Measurements from ENCODE around the gene CPED1.
"Not testable (repeated sequence)": the region's sequence is repeated elsewhere in the genome, so short reads cannot be mapped to it uniquely, and the experiment has no call there.

The CPED1 gene

DNA sequence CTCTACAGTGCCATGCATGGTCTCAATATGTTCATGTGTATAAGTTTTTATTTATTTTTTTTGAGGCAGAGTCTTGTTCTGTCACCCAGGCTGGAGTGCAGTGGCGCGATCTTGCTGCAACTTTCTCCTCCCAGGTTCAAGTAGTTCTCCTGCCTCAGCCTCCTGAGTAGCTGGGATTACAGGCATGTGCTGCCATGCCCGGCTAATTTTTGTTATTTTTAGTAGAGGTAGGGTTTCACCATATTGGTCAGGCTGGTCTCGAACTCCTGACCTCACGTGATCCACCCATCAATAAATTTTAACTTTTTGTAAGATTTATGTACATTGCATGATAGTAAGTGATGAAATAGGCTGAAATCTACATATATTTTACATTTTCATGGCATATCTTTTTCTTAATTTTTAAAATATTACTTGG, 86.9 kb downstream of the CPED1 start:
- DNase-seq = not testable (repeated sequence)

- no peak for DNase-seq
Observed at GRCh38 chr7:121075952-121076349, 87.4 kb downstream of the CPED1 start.

- DNase-seq = no peak
Observed at GRCh38 chr7:121076350-121077164, 88.0 kb downstream of the CPED1 start.

- DNase-seq = no peak
Observed at GRCh38 chr7:121077165-121077630, 88.7 kb downstream of the CPED1 start.

GRCh38 chr7:121078701-121079227, 90.3 kb downstream of the CPED1 start:
- DNase-seq = no peak

DNA sequence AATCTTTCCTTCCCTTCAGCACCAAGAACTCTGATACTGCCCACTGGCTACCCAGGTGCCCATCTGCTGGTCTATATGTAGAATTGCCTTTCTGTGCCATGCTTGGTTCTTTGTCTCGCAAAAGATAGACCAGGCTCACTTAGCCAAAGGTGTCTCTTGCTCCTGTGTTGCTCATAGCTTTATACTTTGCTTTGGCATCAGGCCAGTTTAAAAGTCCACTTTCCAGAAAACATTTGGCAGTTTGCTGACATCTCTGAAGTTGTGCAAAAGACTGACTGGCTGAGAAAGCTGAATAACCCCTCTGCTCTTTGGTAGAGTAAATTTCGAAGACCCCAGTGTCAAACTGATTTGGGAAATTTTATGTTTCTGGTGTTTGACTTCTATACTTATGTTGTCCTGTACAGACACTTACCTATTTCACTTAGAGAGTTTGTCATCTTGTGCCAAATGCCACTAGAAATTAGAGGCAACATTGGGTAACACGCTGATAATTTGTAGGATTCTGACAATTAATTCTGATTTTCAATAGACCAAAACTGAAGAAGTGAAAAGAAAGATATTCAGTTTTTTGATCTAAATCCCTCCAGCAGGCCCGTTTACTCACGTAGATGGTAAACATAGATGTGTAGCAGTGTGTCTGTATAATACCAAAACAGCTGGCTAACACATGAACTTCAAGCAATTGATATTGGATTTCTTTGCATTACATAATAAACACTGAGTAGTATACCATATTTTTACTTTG, 91.1 kb downstream of the CPED1 start:
- DNase-seq = no peak

GRCh38 chr7:121080257-121080912, 91.9 kb downstream of the CPED1 start:
- no peak for DNase-seq

DNA sequence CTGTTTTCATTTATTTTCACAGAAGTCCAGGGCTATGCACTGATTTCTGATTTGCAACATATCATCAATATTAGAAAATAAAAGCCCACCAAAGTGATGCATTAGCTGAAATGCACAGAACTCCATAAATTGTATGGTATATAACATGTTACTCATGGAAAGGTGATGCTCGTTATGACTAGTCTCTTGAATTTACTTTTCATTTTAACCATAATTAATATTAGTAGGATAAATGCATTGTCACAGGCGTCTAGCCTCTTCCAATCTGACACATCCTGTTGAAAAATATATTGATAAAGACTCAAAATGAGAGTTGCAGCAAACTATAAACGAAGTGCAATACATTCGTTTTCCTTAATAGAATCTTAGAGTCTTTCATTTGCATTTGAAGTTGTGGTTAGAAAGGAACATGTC, 92.4 kb downstream of the CPED1 start:
- DNase-seq = no peak

DNA sequence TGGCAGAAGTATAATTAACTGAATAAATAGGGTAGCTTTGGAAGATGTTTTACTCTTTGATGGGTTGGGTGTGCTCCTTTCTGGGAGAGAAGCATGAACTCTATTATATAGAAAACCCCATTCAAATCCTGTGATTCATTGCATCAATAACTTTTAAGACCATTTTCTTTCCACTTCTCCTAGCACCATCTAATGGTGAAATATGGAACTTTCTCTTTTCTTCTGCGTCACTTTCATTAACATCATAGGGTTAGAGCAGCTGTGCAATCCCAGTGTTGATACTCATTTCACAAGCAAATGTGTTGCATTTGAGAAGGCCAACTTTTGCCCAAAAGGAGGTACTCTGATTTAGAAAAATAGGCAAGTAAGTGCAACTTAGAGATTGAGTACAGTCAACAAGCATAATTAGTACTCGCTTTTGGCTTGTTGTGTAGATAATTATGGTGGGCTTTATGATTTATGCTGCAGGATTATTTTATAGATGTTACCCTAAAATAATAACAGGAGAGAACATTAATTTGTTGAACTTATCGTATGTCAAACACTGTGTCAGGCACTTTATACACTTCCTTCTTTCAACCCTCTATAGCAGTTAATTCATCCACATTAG, 92.9 kb downstream of the CPED1 start:
- peak in 1 of 2 donors; percentile 70 for DNase-seq

DNA sequence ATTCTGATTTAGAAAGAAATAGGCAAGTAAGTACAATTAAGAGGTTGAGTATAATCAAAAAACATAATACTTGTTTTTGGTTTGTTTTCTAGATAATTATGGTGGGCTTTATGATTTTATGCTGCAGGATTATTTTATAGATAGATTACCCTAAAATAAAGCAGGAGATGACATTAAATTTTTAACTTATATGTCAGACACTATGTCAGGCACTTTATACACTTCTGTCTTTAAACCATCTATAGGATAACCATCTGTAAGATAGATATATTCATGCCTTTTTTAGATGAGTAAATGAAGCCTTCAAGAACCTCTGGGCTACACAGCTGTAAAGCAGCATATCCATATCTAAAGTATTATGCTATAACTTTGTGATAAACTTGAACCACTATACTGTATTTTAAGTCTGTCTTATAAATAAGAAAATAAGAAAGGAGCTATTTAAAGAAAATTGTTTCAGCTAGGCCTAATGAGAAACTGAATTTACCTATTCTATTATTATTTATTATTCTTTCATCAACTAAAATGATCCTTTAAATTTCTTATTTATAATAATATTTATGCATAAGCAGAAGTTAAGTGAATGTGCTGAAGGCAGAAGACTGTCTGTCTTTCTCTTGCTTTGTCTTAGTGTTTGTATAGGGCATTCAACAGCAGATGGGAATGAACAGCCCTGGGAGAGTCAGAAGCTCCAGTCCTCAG, 94.0 kb downstream of the CPED1 start:
- no peak for DNase-seq

DNA sequence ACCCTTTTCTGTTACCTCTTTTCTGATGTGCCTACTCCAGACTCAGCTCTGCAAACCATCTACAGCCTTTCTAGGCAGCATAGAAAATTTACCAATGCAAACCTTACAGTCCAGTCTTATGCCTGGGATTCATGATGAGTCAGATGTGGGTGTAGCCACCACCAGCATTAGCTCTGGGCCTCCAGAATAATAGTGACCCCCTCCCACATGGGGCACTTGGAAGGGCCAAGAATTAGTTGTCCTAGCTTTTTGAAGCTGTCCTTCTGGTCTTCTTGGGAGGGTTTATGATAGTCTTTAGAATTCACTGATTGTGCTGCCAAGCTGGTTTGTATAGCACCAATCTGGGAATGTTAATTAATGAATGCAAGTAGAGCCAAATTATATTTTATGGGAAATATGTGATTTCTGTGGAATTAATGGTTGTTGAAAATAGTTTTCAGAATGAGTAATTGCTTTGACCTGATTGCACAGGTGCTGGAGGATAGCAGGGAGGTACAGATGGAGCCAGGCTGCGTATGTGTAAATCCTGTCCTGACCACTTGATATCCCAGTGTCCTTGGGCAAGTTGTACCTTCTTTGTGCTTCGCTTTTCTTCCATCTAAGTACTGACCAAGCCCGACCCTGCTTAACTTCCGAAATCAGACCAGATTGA, 94.8 kb downstream of the CPED1 start:
- no peak for DNase-seq

DNA sequence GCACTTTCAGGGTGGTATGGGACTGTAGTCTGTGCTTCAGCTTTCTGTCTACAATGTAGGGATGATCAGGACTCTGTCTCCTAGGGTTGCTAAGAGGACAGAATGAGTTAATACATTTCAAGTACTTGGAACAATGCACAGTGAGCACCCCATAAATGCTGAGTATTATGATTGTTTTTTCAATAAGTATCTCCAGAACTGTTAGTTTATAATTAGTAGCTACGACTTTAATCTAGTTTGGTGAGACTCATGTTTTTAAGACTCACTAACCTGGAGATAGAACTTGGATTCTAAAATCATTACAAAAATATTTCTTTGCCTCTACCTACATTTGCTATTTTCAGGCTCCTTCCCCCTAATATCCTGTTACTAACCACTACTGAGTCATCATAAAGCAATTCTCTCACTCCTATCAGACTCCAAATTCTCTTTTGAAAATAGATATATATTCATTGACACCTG, 95.3 kb downstream of the CPED1 start:
- DNase-seq = no peak

DNA sequence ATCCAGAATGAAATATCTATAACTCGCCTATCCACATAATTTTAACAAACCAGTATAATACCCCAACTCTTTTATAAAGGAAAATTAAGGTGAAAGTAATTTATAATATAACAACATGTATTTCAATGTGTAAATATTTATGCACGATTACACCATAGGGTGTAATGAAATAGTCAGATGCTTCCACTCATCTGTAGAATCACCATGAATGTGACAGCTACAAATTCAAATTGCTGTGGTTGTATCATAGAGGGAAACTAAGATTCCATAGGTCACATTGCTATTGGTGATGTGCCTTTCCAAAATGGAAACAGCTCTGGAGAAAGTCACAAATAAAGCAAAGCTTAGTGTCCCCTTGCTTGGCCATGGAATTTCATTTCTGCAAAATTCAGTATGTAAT, 95.7 kb downstream of the CPED1 start:
- DNase-seq = no peak

DNA sequence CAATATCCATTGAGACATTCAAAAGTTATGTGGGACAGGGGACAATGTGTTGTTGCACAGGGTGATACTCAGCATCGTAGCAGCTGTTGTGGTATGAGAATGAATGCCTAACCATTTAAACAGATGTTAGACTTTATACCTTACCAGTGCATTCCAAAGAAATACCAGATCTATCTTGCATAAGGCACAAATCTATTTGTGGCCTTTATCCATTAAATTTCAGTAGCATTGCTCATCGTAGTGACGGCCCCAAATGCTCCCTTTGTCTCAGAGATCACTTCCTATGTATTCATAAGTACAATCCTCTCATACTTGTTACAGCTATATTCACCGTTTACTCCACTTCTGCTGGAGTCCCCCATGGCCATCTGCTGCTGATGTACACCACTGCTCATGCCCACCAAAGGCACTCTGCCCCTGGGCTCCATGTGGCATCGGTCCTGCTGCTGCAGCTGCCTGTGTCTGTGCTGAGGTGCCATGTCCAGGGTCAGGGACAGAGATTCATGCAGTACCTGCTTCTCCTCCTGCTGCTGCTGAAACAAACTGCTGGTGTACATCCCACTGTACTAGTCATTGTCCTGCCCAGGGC, 96.3 kb downstream of the CPED1 start:
- no peak for DNase-seq

DNA sequence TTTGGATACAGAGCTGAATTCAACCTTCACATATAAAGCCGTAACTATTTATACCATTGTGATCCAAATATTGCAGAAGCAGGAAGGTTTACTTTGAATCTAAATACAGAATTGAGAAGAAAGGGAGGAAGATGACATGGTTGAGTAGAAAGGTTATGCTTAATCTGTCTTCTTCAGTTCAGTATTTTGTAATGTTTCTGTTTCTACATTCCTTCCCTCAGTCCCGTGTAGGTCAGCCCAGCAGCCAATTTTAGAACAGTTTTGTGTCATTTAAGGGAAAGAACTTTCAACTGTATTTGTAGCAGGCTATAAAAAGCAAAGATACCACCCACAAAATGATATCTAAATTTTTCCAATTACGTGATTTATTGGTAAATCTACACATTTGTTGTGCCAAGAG, 97.4 kb downstream of the CPED1 start:
- DNase-seq = no peak

GRCh38 chr7:121088870-121089269, 100.4 kb downstream of the CPED1 start:
- DNase-seq = no peak

DNA sequence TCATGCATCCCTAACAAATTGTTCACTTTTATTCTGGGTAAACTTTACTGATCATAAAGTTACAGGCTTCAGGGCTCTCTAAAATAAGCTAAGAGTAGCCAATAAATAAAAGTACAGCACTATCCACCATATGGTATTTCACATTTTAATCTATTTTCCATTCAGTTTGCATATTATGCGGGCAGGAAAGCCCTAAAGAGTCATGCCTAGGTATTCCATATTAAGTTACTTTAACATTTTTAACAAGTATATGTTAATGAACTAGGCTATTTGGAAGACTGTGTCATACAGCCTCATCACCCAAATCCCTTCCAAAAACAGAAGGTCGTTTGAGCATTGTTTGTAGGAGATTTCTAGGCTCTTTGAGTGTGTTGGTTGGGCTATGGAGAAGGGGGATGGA, 106.3 kb downstream of the CPED1 start:
- DNase-seq = no peak

DNA sequence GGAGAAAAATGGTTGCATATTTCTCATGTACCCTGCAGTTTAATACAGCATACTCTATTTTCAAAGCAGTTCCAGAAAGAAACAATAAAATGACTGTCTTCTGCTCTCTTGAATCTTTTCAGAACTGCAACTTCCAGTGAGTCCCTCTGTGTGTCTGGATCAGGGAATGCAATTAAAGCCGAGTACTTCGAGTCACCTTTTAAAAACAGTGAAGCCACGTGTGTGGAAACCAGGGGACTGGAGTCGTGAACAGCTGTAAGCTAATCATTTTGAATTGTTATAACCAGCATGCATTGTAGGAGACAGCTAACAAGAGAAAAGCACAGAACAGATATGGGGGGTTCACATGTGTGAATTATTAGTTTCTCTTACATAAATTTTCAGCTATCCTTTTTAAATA, 109.1 kb downstream of the CPED1 start:
- no peak for DNase-seq

DNA sequence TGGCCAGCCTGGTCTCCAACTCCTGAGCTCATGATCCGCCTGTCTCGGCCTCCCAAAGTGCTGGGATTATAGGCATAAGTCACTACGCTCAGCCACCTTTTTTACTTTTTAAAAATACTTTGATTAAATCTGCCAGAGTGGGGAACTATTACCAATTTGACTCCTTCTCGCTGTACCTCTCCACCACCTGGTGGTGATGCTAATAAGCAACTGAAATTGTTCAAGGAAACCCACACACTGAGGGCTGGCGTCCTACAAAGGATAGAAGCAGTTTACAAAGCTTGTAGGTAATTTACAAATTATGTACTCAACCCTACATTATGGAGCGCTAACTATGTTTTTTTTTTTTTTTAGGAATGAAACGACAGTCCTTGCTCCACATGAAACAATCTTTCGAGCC, 111.1 kb downstream of the CPED1 start:
- no peak for DNase-seq

GRCh38 chr7:121101083-121101482, 112.6 kb downstream of the CPED1 start:
- DNase-seq = no peak

- no peak for DNase-seq
Observed at GRCh38 chr7:121101621-121102020, 113.1 kb downstream of the CPED1 start.
